HG03108 (cell line): ENCODE results near the gene HDAC3.
"Not testable (repeated sequence)": the region's sequence is repeated elsewhere in the genome, so short reads cannot be mapped to it uniquely, and the experiment has no call there.

ENCODE experiments used
- ATAC-seq: cut with Tn5 transposase; IDR thresholded peaks from one replicate; pipeline ENCODE4 v1.9.1; 2021; ENCODE audit warnings: moderate library complexity; ENCODE audit not compliant: unreplicated experiment

HDAC3 gene

DNA sequence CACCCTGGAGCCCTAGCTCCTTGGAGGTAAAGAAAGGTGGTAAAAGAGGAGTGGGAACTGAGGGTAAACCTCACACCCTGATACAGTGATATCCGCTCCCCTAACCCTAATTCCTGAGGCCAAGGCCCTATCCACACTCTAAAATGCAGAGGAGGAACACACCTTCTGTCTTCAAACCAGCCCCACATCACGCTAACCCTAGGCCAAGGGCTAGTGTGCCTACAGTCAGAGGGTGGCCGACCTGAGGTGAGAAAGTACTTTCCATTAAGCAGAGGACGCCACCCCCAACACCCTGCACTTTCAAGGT, 590 bp downstream of the HDAC3 start:
- no peak for ATAC-seq

DNA sequence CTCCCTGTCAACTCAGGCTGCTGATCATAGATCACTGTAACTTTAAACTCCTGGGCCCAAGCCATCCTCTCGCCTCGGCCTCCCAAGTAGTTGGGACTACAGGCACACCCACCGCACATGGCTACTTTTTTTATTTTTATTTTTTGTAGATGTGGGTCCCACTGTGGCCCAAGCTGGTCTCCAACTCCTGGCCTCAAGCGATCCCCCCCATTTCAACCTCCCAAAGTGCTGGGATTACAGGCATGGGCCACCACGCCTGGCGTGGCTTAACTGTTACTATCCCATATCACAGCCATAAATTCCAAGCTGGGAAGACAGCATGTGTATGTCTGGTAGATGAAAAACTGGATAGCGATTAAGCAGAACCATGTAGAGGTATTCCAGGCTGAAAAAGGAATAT, 1.0 kb downstream of the HDAC3 start:
- ATAC-seq: no peak

DNA sequence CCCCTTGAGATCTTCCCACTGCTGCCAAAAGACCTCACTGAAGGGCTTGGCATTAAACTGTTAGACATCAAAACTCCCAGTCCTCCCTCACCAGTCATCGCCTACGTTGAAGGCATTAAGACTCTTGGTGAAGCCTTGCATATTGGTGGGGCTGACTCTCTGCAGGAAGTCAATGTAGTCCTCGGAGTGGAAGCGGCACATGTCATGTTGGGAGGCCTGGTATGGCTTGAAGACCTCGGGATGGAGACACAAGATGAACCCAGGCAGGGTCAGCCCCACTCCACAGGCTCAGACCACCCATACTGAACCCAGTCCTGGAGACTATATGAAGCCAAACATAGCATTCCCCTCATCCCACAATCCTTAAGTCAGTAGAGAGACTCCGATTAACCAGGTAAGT, 1.9 kb downstream of the HDAC3 start:
- ATAC-seq: no peak

DNA sequence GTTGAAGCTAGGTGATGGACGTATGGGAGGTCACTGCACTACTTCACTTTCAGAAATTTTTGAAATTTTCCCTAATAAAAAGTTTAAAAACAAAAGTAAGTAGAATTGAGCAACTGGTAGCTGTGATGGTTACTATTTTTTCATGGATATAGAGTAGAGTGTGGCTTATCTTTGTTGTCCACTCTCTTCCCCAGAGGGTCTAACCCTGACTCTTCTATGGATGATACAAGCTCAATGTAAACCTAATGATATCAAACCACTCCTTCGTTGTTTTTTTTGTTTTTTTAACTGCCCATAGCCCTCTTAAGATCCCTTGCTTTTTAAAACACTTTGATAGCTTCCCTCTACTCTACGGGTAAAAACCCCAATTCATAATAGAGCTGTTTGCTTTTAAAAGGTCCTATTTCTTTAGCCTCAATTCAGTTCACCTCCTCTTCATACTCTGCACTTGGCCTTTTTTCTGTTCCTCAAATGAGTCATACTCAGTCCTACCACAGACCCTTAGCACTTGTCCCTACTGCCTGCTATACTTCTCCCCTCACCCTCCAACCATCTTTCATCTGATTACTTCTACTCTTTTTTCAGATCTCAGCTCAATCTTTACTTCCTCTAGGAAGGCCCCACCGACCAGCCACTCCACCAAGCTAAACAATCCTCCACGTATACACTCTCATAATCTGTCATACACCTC, 2.6 kb downstream of the HDAC3 start:
- ATAC-seq: peak; percentile 68

DNA sequence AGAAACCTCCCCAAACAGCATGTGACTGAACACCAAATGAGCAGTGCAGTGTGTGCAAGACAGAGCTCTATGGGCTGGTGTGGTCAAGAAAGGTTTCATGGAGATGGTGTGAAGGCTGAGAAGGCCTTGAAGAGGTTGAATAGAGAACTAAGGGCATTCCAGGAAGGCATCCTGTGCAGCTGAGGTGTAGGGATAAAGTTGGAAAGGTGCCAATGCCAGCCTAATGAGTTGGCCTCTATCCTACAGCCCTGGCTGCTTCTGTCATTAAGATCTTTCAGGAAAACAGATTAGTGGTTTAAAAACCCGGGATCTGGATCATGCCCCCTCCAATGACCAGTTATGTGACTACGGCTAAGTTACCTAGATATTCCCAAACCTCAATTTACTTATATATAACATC, 4.0 kb downstream of the HDAC3 start:
- ATAC-seq: no peak

DNA sequence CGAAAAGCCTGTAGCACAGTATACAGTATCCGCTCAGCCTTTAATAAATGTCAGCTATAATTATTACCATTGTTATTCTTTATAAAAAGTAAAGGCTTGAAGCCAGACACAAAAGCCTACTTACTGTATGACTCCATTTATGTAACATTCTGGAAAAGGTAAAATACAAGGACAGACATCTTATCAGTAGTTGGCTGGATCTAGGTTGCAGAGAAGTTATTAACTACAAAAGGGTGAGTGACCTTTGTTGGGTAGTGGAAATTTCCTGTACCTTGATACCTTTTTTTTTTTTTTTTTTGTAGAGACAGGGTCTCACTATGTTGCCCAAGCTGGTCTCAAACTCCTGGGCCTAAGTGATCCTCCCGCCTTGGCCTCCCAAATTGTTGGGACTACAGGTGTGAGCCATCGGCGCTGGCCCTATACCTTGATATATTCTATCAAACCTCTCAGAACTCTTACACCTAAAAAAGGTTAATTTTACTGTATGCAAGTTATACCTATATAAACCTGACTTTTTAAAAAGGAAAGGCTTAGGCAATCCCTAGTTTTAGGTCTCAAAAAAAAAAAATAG, 6.0 kb downstream of the HDAC3 start:
- ATAC-seq: no peak

DNA sequence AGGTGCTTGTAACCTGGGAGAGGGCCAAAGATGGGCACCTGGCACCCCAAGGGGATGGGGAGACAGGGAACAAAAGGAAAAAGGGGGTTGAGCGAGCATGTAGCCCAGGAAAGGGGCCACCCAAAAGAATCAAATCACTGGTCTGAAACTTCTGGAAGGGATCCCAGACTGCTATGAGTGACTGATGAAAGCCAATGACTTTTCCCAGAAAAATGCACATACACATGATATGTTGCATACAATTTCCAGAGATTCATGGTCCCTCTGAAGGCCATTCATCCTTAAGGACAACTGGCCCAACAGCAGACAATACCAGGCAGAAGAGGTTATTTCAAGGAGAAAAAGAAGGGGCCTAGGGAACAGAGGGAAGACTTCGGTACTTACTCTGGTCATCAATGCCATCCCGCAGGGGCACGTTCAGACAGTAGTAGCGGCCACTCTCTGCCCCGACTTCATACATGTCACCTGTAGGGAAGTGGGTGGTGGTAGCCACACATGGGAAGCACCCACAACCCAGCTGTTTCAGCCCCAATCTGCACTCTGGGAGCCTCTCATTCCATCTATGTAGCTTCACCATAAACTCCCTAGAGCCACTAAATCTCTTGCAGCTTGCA, 8.4 kb downstream of the HDAC3 start:
- ATAC-seq: no peak

DNA sequence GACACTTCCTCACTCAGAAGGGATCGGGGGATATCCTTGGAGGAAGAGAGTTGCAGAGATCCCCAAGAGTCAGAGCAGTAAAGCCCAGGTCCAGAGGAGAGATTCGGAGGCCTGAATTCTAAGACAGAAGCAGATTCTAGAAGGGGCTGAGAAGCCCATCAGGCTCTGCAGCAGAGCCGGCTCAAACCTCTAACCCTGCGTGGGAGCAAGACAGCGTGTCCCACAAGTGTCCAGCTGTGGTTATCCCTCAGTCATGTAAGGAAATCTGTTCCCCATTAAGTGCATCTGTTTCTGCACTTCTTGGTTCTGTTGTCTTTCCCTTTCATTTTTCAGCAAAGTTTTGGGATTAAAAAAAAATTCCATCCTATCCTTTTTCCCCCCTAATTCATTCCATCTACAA, 13.0 kb downstream of the HDAC3 start:
- ATAC-seq: no peak

DNA sequence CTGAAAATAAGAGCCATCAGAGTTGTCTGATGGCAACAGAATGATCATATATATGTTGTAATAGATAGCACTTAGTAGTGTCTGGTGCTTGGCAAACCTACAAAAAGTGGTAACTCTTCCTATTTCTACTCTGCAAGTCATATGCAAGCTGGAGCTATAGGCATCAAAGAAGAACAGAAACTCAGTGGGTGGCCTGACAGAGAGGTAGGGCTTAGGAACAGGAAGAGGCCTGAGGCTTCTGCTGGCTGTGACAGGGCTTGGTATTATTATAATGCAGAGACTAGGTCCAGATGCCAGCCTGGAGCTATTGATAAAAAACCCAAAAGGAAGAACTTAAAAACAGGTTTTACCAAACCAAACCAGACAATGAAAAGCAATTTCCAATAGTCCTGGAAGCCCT, 13.5 kb downstream of the HDAC3 start:
- peak; percentile 41 for ATAC-seq

DNA sequence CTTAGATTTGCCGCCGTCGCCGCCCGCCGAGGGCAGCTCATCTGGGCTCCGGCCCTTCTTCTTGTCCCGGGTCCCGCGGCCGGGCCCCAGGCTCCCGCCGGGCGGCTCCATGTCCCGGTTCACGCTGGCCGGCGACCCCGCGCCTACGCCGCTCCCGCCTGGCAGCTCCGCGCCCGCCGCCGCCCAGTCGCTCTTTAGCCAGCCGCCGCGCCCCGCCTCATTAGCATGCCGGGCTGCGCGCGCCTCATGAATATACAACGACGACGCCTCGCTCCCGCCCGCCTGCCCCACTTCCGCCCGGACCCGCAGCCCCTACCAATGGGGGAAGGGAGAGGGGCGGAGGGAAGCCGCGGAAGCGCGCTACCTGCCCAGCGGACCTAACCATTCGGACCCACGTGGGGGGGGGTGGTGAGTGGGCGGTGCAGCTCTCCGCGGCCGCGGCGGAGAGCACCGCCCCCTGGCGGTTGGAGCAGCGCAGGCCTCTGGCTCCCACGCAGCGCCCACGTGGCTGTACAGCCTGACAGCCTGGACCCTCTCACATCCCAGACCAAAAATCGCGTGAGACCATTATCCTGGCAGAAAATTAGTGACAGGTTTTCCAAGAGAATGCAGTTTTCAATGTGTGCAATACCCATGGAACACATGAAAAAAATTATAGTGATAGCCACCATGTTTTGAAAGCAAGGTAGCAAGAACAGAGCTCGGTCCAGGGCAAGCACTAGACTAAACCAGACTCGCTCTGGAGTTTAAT, 17.7 kb downstream of the HDAC3 start, which contains the start of gene DIAPH1:
Gene DIAPH1, minus strand, starts transcription at position 197 of the 751 bp plus-strand sequence. Its CDS starts 86 bp downstream, at position 111.
- ATAC-seq: peak; percentile 79

DNA sequence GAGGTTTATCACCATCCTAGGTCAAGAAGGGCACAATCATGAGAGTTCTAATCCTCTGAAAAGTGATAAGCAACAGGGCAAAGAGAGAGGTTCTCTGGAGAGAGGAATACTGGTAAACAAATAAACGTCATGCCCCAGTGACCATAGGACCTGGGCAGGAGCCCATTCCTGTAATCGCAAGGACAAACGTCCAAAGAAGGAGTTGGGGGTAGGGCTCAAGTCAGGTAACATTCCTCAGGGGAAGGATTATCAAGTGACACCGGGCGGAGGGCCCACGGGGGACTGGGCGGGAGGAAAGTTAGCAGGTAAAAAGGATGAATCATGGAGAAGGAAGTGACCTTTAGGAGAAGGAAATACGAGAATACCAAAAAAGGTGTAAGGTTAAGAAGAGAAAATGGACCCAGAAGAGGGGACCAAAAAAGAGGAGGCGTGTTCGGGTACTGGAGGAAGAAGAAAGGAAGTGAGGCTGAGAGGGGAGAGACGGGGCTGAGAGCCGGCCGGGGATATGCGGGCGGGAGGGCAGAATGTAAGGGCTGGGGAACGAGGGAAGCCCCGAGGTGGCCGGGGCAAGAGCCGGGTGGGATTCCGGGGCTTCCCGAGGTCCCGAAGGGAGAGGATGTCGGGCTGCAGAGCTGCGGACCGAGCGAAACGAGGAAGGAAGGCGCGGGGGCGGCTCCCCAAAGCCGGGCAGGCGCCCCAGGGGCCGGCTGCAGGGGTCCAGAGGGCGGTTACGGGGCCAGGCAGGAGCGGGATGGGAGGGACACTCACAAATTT, 18.4 kb downstream of the HDAC3 start:
- ATAC-seq: peak; percentile 22

DNA sequence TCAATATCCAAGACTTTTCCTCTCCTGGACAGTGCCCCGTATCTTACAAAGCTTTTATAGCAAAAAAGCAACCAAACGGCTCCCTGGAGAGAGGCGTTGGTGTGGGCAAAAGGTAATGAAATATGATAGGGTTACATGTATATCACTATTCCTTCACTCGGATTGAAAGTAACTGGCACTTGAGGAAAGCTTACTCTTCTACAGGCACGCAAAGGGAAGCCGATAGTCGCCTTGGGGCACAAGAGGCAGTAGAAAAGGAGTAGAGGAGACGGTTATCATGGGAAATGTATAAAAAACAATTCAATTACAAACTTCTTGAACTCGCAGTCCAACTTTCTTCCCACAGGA, 19.0 kb downstream of the HDAC3 start:
- no peak for ATAC-seq

DNA sequence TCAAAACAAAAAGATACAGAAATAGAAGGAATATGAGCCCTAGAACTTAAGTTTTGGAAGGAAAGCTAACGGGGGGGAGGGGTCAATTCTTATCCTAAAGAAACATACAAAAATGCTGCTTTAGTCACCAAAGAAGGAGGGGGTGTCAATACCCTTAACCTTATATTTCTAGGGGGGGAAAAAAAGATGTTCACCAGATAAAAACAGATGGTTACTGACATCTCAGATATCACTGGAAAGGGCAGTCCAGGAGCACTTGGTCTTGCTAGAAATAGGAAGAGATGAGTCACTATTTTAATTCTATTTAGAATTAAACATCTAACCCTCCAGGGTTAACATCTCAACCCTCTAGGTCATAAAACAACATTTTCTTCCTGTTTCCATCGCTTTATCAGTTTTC, 19.5 kb downstream of the HDAC3 start:
- ATAC-seq: no peak

DNA sequence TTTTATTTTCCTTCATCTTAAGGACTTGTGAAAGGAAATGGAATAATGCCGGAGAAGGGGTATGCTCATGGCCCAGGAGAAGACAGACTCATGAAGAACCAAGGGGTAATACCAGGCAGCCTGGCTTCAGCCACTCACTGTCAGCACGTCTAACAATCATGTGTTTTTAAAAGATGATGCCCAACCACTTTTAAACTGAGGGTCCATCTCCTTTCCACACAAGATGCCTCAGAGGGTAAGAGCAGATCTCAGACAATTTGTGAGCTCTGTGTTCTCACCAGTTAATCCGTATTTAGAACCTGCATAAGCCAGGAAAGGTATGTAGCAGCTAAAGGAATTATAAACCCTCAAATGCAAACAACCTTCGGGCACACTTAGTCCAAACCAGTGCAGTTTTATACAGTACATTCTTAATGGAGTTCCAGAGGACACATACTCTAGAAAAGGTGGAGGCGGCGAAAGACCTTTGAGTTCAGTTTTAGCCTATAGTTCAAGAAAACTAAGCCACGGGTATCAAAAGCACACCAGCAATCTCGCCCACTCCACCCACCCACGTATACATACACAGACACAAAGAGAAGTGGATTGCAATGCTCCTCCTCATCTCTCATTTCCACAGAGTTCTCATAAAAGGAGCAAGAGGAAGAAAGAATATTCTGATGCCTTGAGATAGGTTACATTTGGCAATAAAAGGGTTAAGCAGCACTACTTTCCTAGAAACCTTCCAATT, 20.5 kb downstream of the HDAC3 start:
- no peak for ATAC-seq

DNA sequence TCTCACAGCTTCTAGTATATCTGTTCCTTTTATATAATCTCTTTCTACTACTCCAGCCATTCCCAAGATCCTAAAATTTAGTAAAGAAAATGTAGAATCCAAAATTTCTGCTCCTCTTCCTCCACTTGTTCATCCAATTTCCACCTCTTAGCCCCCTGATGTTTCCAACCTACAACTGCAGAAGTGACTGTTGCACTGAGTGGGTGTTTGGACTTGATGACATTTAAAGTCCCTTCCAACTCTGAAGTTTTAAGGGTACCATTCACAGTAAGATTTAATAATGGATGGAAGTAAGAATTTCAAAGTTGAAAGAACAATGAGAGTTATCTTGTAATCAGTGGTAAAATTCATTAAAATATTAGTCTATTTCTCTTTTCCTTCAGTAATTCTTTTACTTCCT, 23.3 kb downstream of the HDAC3 start:
- no peak for ATAC-seq

DNA sequence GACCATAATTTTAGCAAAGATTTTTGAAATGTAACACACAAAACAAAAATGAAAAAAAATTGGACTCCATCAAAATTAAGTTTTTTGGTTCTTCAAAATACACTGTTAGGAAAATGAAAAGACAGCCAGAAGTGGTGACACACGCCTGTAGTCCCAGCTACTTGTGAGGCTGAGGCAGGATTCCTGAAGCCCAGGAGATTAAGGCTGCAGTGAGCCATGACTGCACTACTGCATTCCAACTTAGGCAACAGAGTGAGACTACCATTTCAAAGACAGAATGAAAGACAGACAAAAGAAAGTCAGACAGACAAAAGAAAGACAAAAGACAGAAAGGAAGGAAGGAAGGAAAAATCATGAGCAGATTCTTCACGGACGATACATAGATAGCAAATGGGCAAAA, 25.4 kb downstream of the HDAC3 start:
- ATAC-seq: no peak

DNA sequence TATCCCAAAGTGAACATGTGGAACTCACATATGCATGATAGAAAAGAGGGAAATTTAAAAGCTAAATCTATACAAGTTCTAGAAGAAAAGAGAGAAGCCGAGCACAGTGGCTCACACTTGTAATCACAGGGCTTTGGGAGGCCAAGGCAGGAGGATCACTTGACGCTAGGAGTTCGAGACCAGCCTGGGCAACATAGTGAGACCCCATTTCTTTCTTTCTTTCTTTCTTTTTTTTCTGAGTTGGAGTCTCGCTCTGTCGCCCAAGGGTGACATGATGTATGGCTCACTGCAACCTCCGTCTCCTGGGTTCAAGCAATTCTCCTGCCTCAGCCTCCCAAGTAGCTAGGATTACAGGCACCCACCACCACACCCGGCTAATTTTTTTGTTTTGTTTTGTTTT, 26.7 kb downstream of the HDAC3 start:
- not testable (repeated sequence) for ATAC-seq

DNA sequence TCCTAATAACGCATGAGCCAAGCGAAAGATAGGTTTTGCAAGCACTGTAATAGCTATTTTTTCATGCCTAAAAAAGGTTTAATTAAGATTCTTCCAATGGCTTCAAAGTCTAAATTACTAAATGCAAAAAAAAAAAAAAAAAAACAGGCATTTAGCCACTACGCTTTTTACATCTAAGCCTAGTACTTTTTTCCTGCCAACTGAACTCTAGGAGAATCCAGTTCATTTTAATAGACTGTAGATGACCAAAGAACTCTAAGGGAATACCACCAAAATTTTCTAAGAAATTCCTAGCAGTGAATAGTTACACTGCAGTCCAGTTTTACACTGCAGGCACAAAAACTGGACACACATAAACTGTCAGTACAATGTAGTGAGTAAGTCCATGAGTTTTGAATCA, 27.6 kb downstream of the HDAC3 start:
- no peak for ATAC-seq

DNA sequence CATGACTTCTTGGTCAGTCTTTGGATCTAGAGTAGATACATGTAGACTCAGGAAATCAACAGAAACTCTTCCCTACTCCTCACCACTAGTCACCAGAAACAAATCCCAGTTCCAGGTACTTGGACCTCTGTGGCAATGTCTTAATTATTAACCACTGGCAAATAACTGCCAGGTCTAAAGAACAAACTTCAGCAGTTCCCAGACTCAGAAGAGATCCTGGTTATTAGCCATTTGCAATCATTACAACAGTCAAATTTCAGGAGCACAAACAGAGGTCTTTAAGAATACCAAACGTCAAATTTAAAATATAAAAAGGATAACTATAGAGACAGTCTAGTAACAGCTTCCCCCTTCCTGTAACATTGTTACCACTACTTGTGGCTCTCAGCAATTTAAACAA, 28.1 kb downstream of the HDAC3 start:
- ATAC-seq: no peak

DNA sequence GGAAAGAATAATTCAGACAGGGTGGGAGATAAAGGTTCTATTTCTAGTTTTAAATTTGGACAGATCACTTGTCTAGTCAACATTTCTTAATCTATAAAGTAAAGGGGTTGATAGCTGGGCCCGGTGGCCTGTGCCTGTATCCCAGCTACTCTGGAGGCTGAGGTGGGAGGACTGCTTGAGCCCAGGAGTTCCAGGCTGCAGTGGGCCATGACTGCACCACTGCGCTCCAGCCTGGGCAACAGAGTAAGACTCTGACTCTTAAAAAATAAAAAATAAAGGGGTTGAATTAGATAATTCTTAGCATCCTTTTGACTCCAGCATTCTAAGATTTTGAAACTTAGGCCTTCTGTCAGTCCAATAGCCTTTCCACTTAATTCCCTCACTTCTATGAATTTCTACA, 28.6 kb downstream of the HDAC3 start:
- ATAC-seq: no peak
